HG03196 (cell line): ENCODE measurements around the gene NCCRP1.
"Not testable (repeated sequence)": the region's sequence is repeated elsewhere in the genome, so short reads cannot be mapped to it uniquely, and the experiment has no call there.

Source experiments
- ATAC-seq: cut with Tn5 transposase; IDR thresholded peaks from one replicate; pipeline ENCODE4 v1.9.1; 2021; ENCODE audit not compliant: unreplicated experiment

Gene NCCRP1

GRCh38 chr19:39205449-39205764, 8.6 kb downstream of the NCCRP1 start:
- no peak for ATAC-seq

- ATAC-seq: no peak
Measured at GRCh38 chr19:39206122-39206521, 9.4 kb downstream of the NCCRP1 start.

- ATAC-seq: no peak
Measured at GRCh38 chr19:39207293-39207836, 10.6 kb downstream of the NCCRP1 start.

- no peak for ATAC-seq
Measured at GRCh38 chr19:39208175-39208795, 11.5 kb downstream of the NCCRP1 start.

GRCh38 chr19:39209196-39209595, 12.4 kb downstream of the NCCRP1 start:
- ATAC-seq: no peak

GRCh38 chr19:39211731-39212374, 15.1 kb downstream of the NCCRP1 start:
- no peak for ATAC-seq

- ATAC-seq: no peak
Measured at GRCh38 chr19:39212375-39212742, 15.6 kb downstream of the NCCRP1 start.

- ATAC-seq: not testable (repeated sequence)
Measured at GRCh38 chr19:39215323-39215722, 18.6 kb downstream of the NCCRP1 start.

GRCh38 chr19:39217094-39217493, 20.3 kb downstream of the NCCRP1 start:
- ATAC-seq: no peak

GRCh38 chr19:39218230-39219007, 21.7 kb downstream of the NCCRP1 start:
- ATAC-seq: no peak

GRCh38 chr19:39219108-39219507, 22.3 kb downstream of the NCCRP1 start:
- not testable (repeated sequence) for ATAC-seq

- no peak for ATAC-seq
Measured at GRCh38 chr19:39223703-39224279, 27.0 kb downstream of the NCCRP1 start.

GRCh38 chr19:39224910-39225309, 28.1 kb downstream of the NCCRP1 start:
- no peak for ATAC-seq

- ATAC-seq: no peak
Measured at GRCh38 chr19:39230096-39230764, 33.5 kb downstream of the NCCRP1 start.

- no peak for ATAC-seq
Measured at GRCh38 chr19:39232708-39233107, 35.9 kb downstream of the NCCRP1 start.

GRCh38 chr19:39236527-39236926, 39.8 kb downstream of the NCCRP1 start:
- ATAC-seq: no peak

GRCh38 chr19:39237200-39238184, 40.7 kb downstream of the NCCRP1 start:
- peak; percentile 52 for ATAC-seq

GRCh38 chr19:39238209-39238608, 41.4 kb downstream of the NCCRP1 start:
- ATAC-seq: no peak

GRCh38 chr19:39238944-39239343, 42.2 kb downstream of the NCCRP1 start:
- no peak for ATAC-seq

- no peak for ATAC-seq
Measured at GRCh38 chr19:39240421-39240820, 43.7 kb downstream of the NCCRP1 start.
